22Rv1 (cell line): ENCODE results near the gene CFAP251.

Experiments used
- CTCF ChIP-seq: fragments of 450-650 bp; IDR thresholded peaks from 2 replicates; pipeline ENCODE4 v1.5.1; 2017; ENCODE audit warnings: mild to moderate bottlenecking
- ZFX ChIP-seq: fragments of 450-650 bp; IDR thresholded peaks from 2 replicates; pipeline ENCODE4 v1.6.1; 2017; ENCODE audit warnings: antibody characterized with exemption, borderline replicate concordance

DNA sequence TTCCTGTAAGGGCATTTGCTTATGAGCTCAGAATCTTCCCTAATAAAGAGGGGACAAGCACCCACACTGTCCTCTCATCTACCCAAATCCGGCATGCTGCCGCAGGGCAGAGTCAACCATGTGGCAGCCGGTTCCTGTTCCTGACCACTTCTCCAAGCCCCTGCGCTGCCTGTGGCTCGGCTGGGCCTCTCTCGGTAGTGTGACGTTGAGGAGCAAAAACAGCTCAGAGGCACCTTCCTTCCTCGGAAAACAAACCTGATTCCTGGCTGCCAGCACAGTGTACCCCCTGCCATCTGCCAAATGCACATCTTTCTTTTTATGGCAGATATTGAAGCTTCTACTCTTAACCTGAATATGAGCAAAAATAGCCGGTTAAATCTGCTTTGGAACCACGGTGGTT, 50.5 kb downstream of the CFAP251 start:
- TF ChIP-seq CTCF (no peak), ZFX (no peak)
